ENCODE data around the gene SCN11A. TPM values are rescaled to one million over a fixed set of nuclear protein-coding genes. Genes with fewer than 3 reads are reported as not detected.

Gene SCN11A
- total RNA-seq, 4 donors from 2014 or later, result 0.10 to 0.64 (median 0.21) TPM

GRCh38 chr3:39099242-39099641 lies 47.5 kb upstream of the SCN11A start:
- no peak overlapping the region for H3K27ac ChIP-seq
- H3K4me1 ChIP-seq, result peaks cover 11% of the 10 kb centered on the region
- no peak overlapping the region for H3K4me3 ChIP-seq
- no peak for DNase-seq (ENCODE audit: low spot score in 2 of 2)
- 78% methylated on average over 1 of the region's 1 CpG for WGBS
- no peaks in the 10 kb centered on the region for H3K9me3 ChIP-seq
- no peaks in the 10 kb centered on the region for H3K27me3 ChIP-seq
- H3K36me3 ChIP-seq, result peaks cover 71% of the 10 kb centered on the region
- TF ChIP-seq CTCF (IDR thresholded peaks at IDR 0.05) (no peak), POLR2AphosphoS5 (IDR thresholded peaks at IDR 0.05) (no peak), EP300 (IDR thresholded peaks at IDR 0.05) (no peak), POLR2A (IDR thresholded peaks at IDR 0.05) (no peak)

GRCh38 chr3:39098473-39099000 lies 46.8 kb upstream of the SCN11A start:
- no peak for DNase-seq (ENCODE audit: low spot score in 2 of 2)
- peaks cover 4% of the 10 kb centered on the region for H3K4me1 ChIP-seq
- WGBS, result 89% methylated on average over 6 of the region's 8 CpGs
- H3K27ac ChIP-seq, result no peak overlapping the region
- H3K9me3 ChIP-seq, result no peaks in the 10 kb centered on the region
- peaks cover 78% of the 10 kb centered on the region for H3K36me3 ChIP-seq
- no peaks in the 10 kb centered on the region for H3K27me3 ChIP-seq
- no peak overlapping the region for H3K4me3 ChIP-seq
- TF ChIP-seq POLR2AphosphoS5 (IDR thresholded peaks at IDR 0.05) (no peak), POLR2A (IDR thresholded peaks at IDR 0.05) (no peak), CTCF (IDR thresholded peaks at IDR 0.05) (no peak)

DNA sequence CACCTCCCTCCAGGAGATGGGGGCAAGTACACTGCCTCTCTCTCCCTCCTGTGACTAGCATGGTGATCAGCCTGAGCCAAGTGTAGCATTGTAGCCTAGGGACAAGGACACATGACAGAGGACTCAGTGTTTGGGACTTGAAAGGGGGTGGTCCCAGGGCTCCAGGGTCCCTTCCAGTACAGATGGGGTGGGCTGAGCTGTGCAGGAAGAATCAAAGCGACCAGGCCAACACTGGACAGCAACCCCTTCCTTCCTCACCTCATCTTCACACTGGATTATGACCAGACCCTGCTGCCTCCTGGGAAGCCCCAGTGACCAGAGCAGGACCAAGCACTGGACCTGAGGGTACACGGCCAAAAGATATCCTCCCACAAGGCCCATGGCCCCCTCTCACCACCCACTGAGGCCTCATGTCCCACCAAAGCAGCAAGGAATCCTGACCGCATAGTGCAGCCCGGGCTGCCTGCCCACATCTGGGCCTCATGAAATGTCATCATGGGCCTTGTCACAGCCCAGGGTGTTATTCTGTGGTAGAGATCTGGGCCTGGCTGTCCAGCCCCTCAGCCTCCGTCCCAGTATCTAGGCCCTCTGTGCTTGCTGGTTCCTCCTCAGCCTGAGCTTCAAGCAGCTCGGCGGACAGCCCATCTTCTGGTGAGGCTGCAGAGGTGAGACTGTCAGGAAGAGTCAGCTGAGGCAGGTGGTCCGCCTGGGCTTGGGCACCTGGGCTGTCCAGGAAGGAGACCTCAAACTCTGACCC lies 46.1 kb upstream of the SCN11A start:
- Histone ChIP-seq H3K36me3 (peaks cover 84% of the 10 kb centered on the region), H3K4me1 (no peaks in the 10 kb centered on the region), H3K4me3 (no peak overlapping the region), H3K27ac (no peak overlapping the region), H3K9me3 (no peaks in the 10 kb centered on the region), H3K27me3 (no peaks in the 10 kb centered on the region)
- TF ChIP-seq EP300 (IDR thresholded peaks at IDR 0.05) (no peak), POLR2AphosphoS5 (IDR thresholded peaks at IDR 0.05) (no peak), POLR2A (IDR thresholded peaks at IDR 0.05) (no peak), CTCF (IDR thresholded peaks at IDR 0.05) (no peak)
- no peak for DNase-seq (ENCODE audit: low spot score in 2 of 2)
- 73% methylated on average over 4 of the region's 8 CpGs for WGBS

DNA sequence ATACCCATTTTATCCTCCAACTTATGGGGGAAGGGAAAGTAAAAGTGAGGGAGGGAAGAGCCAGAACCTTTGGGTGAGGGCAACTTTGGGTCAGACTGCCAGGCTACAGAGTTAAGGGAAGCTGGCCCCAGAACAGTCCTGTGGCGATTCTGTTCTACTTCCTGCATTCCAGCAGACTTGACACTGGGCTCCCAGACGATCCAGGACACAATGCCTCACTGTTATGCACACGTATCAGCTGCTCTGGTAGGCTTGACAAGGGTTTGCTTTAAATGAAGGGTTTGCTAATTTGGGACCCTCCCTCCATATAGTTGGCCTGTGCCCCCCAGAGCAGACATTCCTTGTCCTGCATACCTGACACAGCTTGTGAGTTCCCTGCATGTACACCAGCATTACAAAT lies 45.0 kb upstream of the SCN11A start:
- Histone ChIP-seq H3K4me1 (no peaks in the 10 kb centered on the region), H3K27me3 (no peaks in the 10 kb centered on the region), H3K27ac (no peak overlapping the region), H3K4me3 (no peak overlapping the region), H3K9me3 (no peaks in the 10 kb centered on the region), H3K36me3 (peaks cover 95% of the 10 kb centered on the region)
- DNase-seq (ENCODE audit: low spot score in 2 of 2), result no peak
- TF ChIP-seq POLR2AphosphoS5 (IDR thresholded peaks at IDR 0.05) (no peak), EP300 (IDR thresholded peaks at IDR 0.05) (no peak), POLR2A (IDR thresholded peaks at IDR 0.05) (no peak), CTCF (IDR thresholded peaks at IDR 0.05) (no peak)
- WGBS, result 54% methylated on average over 3 of the region's 3 CpGs

DNA sequence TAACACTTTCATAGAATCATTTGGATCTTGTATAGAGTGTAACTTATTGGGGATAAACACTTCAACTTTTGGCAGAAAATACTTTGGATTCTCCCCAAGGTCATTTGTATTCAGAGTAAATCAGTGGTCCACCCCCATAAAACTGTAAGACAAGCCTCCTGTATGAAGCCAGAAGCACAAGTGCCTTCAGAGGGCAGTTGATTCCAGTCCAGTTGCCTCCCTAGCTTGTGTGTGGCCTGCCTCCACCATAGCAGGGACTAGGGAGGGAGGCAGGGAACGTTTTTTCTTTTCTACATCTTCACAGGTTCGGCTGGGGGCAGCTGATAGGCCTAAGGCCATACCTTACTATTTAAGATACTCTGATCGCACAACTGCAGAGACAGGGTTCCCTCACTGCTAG lies 44.0 kb upstream of the SCN11A start:
- H3K4me3 ChIP-seq, result no peak overlapping the region
- WGBS, result 82% methylated on average over 3 of the region's 3 CpGs
- TF ChIP-seq CTCF (IDR thresholded peaks at IDR 0.05) (no peak), EP300 (IDR thresholded peaks at IDR 0.05) (no peak), POLR2A (IDR thresholded peaks at IDR 0.05) (no peak), POLR2AphosphoS5 (IDR thresholded peaks at IDR 0.05) (no peak)
- no peaks in the 10 kb centered on the region for H3K27me3 ChIP-seq
- H3K4me1 ChIP-seq, result no peaks in the 10 kb centered on the region
- H3K27ac ChIP-seq, result no peak overlapping the region
- peaks cover 97% of the 10 kb centered on the region for H3K36me3 ChIP-seq
- H3K9me3 ChIP-seq, result no peaks in the 10 kb centered on the region
- DNase-seq (ENCODE audit: low spot score in 2 of 2), result no peak

Measured in suprapubic skin (tissue), 4 donors.